ENCODE data around the gene RPS6KA5.

Gene RPS6KA5

GRCh38 chr14:91041450-91041849 lies 19.0 kb downstream of the RPS6KA5 start:
- TF ChIP-seq CSDC2 (CRISPR knock-in tag; IDR thresholded peaks at IDR 0.05) (no peak), ZNF565 (CRISPR knock-in tag; conservative IDR thresholded peaks at IDR 0.05; ENCODE audit: low read depth) (no peak), ARNTL (CRISPR knock-in tag; IDR thresholded peaks at IDR 0.05; ENCODE audit: borderline replicate concordance, low read depth) (no peak), ZNF70 (CRISPR knock-in tag; IDR thresholded peaks at IDR 0.05) (no peak), PPARA (CRISPR knock-in tag; IDR thresholded peaks at IDR 0.05; ENCODE audit: borderline replicate concordance) (no peak), SNAI2 (CRISPR knock-in tag; IDR thresholded peaks at IDR 0.05) (no peak)

GRCh38 chr14:91040545-91040944 lies 19.9 kb downstream of the RPS6KA5 start:
- ATAC-seq = no peak
- no peak for TF ChIP-seq POU6F1 (CRISPR knock-in tag; IDR thresholded peaks at IDR 0.05; ENCODE audit: borderline replicate concordance, low read depth)
- no peak for TF ChIP-seq ZFP30 (CRISPR knock-in tag; IDR thresholded peaks at IDR 0.05)
- no peak for TF ChIP-seq ARNTL (CRISPR knock-in tag; IDR thresholded peaks at IDR 0.05; ENCODE audit: borderline replicate concordance, low read depth)

More at GRCh38 chr14:91041450-91041849, 19.0 kb downstream of the RPS6KA5 start:
- ATAC-seq = no peak

GRCh38 chr14:91038439-91038838 lies 22.0 kb downstream of the RPS6KA5 start:
- ATAC-seq = no peak
- no peak for TF ChIP-seq ZFP3 (CRISPR knock-in tag; IDR thresholded peaks at IDR 0.05)
- TF ChIP-seq TSHZ2 (CRISPR knock-in tag; IDR thresholded peaks at IDR 0.05) = no peak
- TF ChIP-seq PATZ1 (CRISPR knock-in tag; IDR thresholded peaks at IDR 0.05; ENCODE audit: borderline replicate concordance) = no peak
- no peak for TF ChIP-seq ZFP30 (CRISPR knock-in tag; IDR thresholded peaks at IDR 0.05)
- no peak for TF ChIP-seq OSR1 (CRISPR knock-in tag; IDR thresholded peaks at IDR 0.05)
- TF ChIP-seq CSRNP3 (CRISPR knock-in tag; IDR thresholded peaks at IDR 0.05) = no peak
- no peak for TF ChIP-seq ZC3H10 (CRISPR knock-in tag; IDR thresholded peaks at IDR 0.05)
- no peak for TF ChIP-seq BACH2 (CRISPR knock-in tag; IDR thresholded peaks at IDR 0.05; ENCODE audit: borderline replicate concordance)
- no peak for TF ChIP-seq ISL1 (CRISPR knock-in tag; IDR thresholded peaks at IDR 0.05)
- TF ChIP-seq GLIS3 (CRISPR knock-in tag; IDR thresholded peaks at IDR 0.05) = no peak
- no peak for TF ChIP-seq POU6F1 (CRISPR knock-in tag; IDR thresholded peaks at IDR 0.05; ENCODE audit: borderline replicate concordance, low read depth)
- TF ChIP-seq ESRRG (CRISPR knock-in tag; IDR thresholded peaks at IDR 0.05) = no peak

GRCh38 chr14:91036741-91037469 lies 23.5 kb downstream of the RPS6KA5 start:
- TF ChIP-seq TCF4 (CRISPR knock-in tag; IDR thresholded peaks at IDR 0.05; ENCODE audit: borderline replicate concordance) (no peak), ZFP3 (CRISPR knock-in tag; IDR thresholded peaks at IDR 0.05) (no peak), GLIS3 (CRISPR knock-in tag; IDR thresholded peaks at IDR 0.05) (no peak), ISL1 (CRISPR knock-in tag; IDR thresholded peaks at IDR 0.05) (no peak), ESRRG (CRISPR knock-in tag; IDR thresholded peaks at IDR 0.05) (no peak), CSDC2 (CRISPR knock-in tag; IDR thresholded peaks at IDR 0.05) (no peak), ZNF70 (CRISPR knock-in tag; IDR thresholded peaks at IDR 0.05) (no peak), ARNTL (CRISPR knock-in tag; IDR thresholded peaks at IDR 0.05; ENCODE audit: borderline replicate concordance, low read depth) (no peak)
- no peak for ATAC-seq
